Stimulated activated CD8-positive, alpha-beta memory T cell treated with anti-CD3 and anti-CD28 coated beads, Interleukin-12 subunit alpha, Interleukin-12 subunit beta, amount 100 ng/mL, for 1 hour (primary cell): Measurements from ENCODE around the gene XPO1.
A peak's percentile ranks its signal among the peaks of the same experiment; 100 is the strongest.
"Not testable (repeated sequence)": the region's sequence is repeated elsewhere in the genome, so short reads cannot be mapped to it uniquely, and the experiment has no call there.

Experiments used
- DNase-seq: peaks from one replicate; pipeline ENCODE4 v3.0.0-alpha.2; 2020; ENCODE audit warnings: low read depth

The XPO1 gene

DNA sequence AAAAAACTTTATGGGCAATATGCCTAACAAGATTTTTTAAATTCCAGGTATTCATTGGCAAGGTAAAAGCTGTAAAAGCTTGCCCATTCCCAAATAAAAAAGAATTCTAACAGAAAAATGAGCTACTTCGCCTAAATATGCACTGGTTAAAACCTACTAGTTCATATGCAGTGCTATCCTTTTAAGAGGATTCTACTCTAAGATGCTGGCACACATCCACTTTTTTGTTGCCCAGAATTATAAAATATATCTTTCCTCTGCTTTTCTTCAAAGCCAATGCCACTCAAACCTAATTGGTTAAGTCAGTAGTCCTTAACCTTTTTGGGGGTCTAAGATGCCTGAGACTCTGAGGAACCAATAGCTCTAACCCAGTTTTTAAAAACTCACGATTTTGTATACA, 3.2 kb downstream of the XPO1 start:
- no peak for DNase-seq

DNA sequence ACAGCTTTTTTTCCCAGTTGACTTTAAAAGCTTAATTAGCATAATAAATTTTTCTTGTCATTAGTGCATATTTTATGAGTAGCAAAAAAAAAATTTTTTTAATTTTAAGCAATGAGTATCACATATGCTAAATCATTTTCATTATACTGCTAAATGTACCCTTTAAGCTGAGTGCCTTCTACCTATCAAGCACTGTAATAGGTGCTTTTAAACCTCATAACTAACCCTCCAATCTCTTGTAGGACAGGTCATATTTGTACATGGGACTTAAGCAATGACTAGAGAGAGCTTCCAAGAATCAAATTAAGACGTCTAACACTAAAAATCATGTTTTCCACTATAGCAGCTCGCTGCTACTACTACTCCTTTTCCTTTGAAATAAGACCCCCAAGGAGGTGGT, 7.4 kb downstream of the XPO1 start:
- DNase-seq, result no peak

DNA sequence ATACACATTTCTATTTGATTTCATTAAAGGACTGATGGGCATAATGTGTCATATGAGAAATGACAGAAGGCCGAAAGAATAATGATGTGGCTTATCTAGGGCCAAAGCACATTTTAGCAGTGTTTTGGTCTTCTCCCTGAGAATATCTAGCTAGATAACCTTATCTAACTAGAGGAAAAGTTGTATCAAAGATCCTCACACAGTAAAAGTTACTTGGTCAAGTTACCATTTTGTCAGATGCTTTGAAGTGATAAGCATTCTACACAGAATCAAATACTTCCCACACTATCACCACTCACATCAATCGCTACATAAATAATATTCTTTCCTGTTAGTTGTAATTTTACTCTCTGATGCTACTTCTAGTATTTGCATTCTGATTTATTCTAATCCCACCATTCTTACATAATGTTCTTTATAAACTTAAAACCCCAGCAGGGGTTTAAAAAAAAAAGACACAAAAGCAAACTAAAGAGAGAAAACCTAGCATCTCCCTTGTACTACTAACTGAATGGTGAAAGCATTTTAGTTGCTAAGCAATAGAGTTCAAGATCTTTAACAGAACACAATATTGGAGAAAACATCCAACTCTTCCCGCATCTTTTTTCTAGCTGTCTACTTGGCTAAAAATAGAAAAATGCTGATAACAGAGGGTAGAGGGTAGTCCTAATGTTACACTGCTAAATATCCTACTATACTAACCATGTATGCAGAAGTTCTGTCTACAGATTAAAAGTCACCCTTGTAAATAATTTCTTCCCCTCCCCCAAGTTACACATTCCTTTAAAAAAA, 8.0 kb downstream of the XPO1 start:
- DNase-seq, result no peak

DNA sequence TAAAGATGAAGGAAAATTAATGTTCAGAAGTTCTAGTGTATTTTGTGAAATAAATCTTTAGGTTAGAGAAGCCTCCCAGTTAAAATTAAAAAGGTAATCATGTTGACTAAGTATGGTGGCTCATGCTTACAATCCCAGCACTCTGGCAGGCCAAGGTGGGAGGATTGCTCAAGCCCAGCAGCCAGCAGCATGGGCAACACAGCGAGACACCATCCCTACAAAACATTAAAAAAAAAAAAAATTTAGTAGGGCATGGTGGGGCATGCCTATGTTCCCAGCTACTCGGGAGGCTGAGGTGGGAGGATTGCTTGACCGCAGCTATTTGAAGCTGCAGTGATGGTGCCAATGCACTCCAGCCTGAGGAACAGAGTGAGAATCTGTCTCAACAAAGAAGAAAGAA, 17.9 kb downstream of the XPO1 start:
- DNase-seq, result no peak

DNA sequence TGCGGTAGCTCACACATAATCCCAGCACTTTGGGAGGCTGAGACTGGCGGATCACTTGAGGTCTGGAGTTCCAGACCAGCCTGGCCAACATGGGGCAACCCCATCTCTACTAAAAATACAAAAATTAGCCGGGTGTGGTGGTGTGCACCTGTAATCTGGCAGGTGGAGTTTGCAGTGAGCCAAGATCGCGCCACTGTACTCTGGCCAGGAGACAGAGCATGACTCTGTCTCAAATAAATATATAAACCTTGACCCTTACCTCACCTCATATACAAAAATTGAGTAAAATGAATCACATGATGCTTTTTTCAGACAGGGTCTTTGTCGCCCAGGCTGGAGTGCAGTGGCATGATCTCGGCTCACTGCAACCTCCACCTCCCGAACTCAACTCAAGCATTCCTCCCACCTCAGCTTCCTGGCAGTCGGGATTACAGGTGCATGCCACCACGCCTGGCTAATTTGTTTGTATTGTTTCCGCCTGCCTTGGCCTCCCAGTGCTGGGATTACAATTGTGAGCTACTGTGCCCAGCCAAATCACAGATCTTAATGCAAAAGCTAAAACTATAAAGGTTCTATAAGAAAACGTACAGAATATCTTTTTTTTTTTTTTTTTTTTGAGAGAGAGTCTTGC, 25.3 kb downstream of the XPO1 start:
- DNase-seq, result no peak

DNA sequence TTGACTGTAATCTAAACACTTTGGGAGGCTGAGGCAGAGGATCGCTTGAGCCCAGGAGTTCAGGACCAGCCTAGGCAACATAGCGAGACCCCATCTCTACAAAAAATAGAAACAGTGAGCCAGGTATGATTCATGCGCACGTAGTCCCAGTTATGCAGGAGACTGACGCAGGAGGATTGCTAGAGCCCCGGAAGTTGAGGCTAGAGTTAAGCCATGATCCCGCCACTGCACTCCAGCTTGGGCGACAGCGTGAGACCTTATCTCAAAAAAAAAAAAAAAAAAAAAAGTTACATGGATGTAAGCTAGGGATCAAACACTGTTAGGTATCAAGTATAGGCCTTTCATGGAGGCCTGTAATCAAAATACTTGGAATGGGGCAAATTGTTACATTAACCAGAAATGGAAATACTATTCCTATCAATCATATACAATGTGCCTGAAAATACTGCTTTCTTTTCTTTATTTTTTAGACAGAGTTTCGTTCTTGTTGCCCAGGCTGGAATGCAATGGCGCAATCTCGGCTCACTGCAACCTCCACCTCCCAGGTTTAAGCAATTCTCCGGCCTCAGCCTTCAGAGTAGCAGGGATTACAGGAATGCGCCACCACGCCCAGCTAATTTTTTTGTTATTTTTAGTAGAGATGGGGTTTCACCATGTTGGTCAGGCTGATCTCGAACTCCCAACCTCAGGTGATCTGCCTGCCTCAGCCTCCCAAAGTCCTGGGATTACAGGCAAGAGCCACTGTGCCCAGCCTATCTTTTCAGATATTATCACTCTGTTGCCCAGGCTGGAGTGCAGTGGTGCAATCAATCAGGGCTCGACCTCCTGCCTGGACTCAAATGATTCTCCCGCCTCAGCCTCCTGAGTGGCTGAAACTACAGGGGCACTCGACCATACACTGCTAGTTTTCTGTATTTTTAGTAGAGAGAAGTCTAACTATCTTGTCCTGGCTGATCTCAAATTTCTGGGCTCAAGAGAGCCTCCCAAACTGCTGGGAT, 27.2 kb downstream of the XPO1 start:
- DNase-seq, result no peak

DNA sequence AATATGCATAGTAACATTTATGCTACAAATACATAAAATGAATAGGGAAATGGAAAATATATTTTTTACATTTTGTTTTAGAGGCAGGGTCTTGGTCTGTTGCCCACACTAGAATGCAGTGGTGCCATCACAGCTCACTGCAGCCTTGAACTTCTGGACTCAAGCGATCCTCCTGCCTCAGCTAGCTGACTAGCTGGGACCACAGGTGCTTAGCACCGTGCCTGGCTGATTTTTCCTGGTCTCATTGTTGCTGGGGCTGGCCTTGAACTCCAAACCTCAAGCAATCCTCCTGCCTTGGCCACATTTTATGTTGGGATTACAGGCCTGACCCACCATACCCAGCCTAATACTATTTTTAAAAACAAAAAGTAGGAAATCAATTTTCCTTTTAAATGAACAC, 33.2 kb downstream of the XPO1 start:
- DNase-seq, result no peak

DNA sequence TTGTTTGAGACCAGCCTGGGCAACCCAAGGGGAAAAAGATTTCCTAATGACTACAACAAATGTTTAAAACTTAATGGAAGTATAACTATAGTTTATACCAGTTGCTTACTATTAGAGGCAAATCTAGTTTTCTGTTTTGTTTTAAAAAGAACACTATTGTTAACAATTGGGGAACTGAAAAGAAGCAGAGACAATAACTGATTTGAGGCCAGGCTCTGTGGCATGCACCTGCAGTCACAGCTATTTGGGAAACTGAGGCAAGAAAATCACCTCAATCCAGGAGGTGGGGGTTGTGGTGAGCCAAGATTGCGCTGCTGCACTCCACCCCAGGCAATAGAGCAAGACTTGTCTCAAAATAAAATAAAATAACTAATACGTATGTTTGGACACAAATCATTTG, 39.1 kb downstream of the XPO1 start:
- DNase-seq, result no peak

DNA sequence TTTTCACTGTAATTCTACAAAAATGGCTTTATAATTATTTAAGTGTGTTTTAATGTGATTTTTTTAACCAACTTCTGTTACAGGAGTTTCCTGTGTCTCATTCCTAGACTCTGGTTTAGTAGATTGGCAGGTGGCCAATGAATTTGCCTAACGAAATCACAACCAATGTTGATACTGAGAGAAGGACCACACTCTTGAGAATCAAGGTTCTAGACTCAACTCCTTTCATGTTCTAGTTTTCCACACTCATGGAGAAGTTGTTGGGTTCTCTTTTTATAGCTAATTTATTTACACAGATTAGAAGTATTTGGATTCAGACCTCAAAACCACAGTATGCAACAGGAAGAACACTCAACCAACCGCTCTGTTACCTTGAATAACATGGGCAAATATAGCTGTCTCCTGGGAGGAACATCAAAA, 44.6 kb downstream of the XPO1 start:
- no peak for DNase-seq

DNA sequence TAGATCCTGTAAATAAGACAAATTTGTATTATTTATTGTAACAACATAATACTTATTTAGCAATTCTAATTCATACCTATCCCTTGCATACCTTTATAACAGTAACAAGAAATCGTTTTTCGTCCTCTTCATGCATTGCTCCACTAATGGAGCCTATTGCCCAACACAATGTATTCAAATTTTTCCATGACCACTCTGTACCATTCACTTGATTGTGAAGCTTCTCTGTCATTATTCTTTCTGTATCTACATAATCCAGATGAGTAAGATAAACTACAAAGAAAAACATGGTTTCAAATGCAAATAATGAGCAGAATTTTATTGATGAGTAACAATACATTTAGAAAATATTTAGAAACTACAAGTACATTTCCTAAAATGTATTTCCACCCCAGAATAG, 45.7 kb downstream of the XPO1 start:
- no peak for DNase-seq

DNA sequence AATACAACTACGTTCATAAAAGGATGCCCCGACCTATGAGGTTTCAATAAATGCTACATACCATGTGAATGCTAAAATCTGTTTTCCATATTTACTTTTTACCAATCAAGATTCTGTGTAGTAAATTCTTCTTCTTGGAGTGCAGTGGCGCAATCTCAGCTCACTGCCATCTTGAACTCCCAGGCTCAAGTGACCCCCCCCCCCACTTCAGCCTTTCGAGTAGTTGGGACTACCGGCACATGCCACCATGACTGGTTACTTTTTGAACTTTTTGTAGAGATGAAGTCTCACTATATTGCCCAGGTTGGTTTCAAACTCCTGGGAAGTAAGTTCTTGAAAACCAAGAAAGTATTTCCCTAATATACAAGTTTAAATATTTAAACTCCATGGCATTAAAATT, 52.9 kb downstream of the XPO1 start:
- no peak for DNase-seq

DNA sequence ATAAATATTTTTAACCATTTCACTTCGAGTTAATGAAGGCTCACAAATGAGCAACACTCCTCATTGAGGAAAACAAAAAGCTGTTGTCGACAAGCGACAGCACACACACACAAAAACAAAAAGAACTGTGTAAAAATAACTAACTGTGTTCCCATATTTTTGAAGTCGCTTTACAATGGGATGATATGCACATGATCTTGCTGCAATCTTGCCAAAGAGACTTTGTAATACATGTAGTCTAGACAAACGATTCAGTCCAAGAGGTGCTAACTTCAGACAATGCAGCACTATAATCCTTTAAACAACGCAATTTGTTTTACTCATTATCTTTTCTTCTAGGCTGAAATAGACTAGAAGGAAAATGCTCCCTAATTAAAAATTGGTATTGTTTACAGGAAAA, 60.1 kb downstream of the XPO1 start:
- DNase-seq, result no peak

DNA sequence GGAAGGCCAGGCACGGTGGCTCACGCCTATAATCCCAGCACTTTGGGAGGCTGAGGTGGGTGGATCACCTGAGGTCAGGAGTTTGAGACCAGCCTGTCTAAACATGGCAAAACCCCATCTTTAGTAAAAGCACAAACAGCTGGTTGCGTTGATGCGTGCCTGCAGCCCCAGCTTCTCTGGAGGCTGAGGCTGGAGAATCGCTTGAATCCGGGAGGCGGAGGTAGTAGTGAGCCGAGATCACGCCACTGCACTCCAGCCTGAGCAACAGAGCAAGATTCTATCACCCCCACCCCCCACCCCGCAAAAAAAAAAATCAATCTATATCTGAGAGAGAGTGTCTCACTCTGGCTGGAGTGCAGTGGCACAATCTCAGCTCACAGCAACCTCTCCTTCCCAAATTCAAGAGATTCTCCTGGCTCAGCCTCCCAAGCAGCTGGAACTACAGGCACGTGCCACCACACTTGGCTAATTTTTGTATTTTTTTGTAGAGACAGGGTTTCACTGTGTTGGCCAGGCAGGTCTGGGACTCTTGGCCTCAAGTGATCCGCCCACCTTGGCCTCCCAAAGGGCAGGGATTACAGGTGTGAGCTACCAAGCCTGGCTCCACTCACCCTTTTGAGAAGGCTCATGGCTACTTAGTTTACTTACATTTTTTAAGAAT, 61.1 kb downstream of the XPO1 start:
- not testable (repeated sequence) for DNase-seq

DNA sequence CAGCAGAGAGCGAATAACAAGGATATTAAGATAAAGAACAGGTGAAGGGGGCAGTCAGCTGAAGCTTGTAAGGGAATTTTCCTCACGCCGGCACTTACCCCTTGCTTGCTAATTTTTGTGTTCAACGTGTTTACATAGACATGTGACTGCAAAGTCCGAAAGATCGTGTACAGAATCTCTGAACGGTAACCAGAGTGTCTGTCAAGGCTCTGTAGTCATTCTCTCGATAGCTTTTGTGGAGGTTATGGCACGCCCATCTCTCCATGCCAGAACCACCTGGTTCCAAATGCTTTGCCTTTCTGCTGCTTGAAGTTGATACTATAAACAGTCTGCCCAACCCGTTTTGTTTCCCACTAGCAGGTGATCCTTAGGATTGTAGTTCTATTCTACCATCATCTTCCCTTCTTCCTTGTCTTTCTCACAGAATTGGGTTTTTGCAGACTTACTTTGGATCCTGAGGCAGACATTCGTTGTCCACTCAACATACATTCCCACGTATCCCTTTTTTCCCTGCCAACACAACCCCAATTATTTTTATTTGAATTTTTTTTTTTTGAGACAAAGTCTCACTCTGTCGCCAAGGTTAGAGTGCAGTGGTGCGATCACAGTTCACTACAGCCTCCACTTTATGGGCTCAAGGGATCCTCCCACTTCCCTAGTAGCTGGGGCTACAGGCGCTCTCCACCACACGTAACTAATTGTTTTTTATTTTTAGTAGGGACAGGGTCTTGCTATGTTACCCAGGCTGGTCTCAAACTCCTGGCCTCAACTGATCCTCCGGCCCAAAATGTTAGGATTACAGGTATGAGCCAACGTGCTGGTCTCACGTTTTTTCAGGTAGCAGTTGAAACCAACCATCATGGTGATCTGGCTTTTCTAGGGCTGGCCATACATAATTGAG, 66.0 kb downstream of the XPO1 start:
- peak; percentile 3 for DNase-seq

DNA sequence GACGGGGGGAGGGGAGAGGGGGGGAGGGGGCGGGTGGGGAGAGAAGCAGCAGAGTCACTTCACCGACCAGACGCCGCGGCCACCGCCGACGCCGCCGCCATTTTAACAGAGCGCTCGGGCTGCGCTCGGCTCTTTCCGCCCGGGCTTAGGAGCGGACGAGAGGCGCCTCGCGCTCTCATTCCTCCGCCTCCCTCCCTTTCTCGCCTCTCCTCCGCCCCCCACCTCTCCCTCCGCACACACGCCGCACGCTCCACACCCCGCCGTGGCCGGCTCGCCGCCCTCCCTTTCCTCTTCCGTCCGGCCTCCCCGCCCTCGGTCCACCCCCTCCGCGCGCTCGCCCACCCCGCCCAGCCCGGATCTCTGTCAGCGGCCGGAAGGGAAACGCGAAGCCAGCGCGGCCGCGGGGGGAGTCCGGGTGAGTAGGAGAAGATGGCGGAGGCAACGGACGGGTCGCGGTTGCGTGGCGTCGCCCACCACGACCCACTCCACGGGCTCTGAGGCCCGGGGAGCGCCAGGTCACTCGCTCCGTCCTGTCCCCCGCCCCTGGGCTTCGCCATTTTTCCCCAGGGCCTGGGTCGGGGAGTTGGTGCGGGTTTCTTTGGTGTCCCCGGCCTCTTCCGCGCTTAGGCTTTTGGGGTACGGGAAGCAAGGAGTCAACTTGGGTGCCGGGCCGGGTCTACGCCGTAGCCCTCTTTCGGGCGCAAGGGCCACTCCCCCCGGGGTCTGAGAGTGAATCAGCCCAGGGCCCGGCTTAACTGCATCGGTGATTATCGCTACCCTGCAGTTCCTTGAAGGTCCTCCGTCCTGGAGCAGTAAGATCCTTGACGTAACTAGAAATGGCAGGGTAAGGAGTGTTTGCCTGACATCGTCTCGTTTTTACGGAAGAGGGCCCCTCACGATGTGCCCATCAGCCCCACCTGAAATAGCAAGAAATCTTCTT, 66.9 kb downstream of the XPO1 start, which contains the start of gene USP34:
Gene USP34 (minus strand): TSS at position 123 of the 940 bp plus-strand sequence. CDS start 395 bp downstream, outside the sequence.
- DNase-seq, result peak; percentile 88

DNA sequence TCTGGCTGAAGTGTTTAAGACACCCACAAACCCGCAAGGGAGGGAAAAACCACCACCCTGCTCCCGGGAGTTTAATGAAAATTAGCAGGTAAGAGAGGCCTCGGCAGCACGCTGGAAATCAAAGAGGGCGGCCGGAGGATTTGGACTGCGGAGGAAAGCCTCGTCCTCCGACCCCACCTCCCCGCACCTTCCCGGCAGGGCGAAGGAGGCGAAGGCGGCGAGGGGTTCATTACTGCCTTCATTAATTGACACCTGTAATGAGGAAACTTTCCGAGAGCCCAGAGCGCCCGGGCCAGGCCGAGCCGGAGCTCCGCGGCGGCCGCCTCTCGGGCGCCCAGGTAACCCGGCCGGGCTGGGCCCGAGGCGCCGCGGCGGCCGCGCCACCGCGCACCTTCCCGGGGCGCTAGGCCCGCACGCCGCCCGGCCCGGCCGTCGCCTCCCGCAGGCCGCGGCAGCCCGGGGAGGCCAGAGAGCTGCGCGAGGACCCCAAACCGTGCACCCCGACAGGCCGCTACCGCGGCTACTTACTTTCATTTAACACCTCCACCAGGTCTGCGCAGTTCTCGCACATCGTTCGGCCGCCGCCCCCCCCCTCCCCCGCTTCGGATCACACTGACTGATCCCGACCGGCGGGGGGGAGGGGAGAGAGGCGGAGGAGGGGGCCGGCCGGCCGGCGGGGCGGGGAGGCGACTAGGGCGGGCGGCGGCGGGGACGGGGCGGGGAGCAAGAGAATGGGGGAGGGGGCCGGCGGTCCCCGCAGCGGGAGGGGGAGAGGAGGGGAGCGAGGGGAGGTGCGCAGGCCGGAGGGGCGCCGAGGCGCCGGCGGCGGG, 67.8 kb downstream of the XPO1 start:
- peak; percentile 70 for DNase-seq

DNA sequence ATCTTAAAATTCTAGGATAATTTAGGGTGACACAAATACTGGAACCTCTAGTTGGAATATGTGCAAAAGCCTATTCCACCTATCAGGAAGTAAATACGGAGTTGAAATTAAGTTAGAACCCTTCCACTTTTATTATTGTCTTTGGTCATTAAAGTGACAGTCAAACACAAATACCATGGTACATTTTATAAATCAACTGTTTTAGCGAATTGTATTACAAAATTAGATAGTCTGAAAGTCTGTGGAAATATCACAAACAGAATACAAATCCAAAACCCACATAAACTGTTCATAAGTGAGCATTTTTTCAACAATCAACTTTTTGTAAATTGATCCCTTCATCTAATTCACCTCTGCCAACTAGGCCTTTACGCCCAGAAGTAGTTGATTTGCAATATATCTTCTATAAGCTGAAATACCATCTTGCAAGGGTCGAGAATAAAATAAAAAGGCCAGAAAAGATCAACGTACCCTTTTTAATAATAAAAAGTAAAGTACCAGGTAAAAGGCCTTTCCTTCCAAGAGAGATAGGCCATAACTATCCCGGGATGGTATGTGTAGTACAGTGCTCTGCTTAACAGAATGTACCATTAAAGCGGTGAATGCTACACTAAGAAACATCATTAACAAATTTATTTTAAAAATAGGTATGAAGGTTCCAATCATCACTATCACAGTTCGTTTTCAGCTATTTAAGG, 68.6 kb downstream of the XPO1 start:
- DNase-seq, result no peak

DNA sequence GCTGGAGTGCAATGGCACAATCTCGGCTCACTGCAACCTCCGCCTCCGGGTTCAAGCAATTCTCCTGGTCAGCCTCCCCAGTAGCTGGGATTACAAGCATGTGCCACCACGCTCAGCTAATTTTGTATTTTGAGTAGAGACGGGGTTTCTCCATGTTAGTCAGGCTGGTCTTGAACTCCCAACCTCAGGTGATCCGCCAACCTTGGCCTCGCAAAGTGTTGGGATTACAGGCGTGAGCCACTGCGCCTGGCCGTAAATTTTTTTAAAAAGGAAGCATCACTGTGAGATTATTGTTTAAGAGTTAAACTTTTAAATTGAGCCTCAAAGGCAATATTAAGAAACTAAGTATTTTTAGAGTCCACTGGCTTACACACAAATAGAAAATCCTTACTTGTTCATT, 69.9 kb downstream of the XPO1 start:
- DNase-seq, result not testable (repeated sequence)
